Stimulated activated naive CD8-positive, alpha-beta T cell treated with anti-CD3 and anti-CD28 coated beads, Interleukin-15, Interleukin-2, amounts not matched to agents 100 U/mL and 50 U/mL, for 24 hours (primary cell): ENCODE data around the gene ARL3.
"Not testable (repeated sequence)": the region's sequence is repeated elsewhere in the genome, so short reads cannot be mapped to it uniquely, and the experiment has no call there.

Experiments
- ATAC-seq: fragments of 150-1000 bp; cut with Tn5 transposase; one replicate; pipeline ENCODE4 v1.10.0; 2021
- DNase-seq: peaks from one replicate; pipeline ENCODE4 v3.0.0; 2021

Gene ARL3

DNA sequence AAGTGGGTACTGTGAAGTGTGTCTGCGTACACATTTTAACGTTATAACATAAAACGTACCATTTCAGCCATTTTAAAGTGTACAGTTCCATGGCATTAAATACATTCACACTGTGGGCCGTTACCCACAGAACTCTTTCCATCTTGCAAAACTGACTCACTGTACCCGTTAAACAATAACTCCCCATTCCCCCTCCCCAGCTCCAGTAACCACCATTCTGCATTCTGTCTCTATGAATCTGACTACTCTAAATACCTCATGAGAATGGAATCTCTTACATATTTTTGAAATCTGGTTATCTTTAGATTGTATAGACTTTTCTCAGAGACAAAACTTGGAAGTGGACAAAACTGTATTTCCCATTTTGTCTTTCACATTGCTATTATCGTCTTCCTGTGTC, 9.3 kb downstream of the ARL3 start:
- DNase-seq, result no peak
- ATAC-seq, result peak; percentile 81

DNA sequence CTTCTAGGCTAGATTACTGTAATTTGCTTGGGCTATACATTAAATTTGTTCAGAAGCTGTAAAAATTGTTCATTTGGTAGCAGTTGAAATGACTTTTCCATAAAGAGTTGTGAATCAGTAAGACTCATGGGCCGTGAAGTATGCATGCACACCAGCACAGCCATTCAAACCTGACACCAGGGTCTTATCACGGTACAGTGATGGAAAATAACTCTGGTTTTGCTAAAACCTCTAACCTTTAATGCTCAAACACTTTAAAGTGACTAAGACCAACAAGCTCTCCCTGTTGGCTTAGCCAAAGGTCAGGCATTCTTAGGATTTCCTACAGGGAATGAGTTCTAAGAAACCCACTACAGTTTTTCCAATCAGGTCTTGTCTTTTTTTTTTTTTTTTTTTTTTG, 11.5 kb downstream of the ARL3 start:
- DNase-seq (peak; percentile 19), ATAC-seq (peak; percentile 89)

DNA sequence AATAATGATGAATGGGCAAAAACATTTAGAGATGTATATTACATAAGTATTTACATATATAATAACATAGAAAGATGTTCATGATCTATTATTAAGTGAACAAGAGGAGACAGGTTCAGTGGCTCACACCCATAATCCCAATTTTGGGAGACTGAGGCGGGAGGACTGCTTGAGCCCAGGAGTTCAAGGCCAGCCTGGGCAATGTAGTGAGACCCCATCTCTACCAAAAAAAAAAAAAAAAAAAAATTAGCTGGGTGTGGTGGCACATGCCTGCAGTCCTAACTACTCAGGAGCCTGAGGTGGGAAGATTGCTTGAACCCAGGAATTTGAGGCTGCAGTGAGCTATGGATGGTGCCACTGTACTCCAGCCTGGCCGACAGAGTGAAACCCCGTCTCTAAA, 12.4 kb downstream of the ARL3 start:
- ATAC-seq (no peak), DNase-seq (no peak)

DNA sequence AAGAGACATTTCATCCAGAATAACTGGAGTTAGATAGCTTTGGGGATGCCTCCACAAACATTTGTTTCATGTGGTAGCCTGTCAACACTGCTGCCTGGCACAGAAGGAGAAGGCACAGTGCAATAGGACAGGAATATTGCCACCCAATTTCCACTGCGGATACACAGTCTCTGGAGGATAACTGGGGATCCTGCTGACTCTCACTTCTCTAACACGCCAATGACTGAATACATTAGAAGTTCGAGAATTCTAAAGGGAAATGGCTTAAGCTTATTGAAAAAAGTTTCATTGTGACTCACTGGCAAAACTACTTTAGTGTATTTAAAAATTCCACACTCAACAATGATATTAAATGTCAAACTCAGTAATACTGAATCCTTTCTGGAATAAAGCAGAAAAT, 12.9 kb downstream of the ARL3 start:
- no peak for ATAC-seq
- DNase-seq, result no peak

DNA sequence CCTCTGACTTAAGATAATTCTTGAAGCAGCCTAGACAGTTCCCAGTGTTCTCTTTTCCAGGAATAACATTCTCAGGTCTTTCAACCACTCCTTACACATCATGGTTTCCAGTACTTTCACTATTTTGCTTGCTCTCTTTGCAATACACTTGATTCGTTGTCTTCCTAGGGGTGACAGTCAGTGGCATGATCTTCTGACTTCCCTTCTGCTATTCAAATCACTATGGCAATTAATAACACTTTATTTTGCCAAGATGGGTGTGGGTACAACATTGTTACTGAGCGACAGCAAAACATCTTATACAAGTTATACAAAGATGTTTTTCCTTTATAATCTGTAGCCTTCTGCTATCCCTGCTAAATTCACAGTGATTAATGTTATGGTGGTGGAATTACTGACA, 15.3 kb downstream of the ARL3 start:
- no peak for ATAC-seq
- DNase-seq, result no peak

DNA sequence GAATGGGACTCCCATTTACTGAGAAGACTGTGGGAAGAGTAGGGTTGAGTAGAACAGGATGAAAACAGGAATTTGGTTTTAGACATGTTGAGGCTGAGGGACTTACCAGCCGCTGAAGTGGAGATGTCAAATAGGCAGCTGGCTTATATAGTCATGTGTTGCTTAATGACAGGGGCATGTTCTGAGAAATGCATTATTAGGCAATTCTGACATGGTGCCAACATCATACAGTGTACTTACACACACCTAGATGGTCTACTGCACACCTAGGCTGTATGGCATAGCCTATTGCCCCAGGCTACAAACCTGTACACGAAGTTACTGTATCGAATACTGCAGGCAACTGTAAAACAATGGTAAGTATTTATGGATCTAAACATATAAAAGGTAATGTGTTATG, 17.5 kb downstream of the ARL3 start:
- no peak for ATAC-seq
- no peak for DNase-seq

DNA sequence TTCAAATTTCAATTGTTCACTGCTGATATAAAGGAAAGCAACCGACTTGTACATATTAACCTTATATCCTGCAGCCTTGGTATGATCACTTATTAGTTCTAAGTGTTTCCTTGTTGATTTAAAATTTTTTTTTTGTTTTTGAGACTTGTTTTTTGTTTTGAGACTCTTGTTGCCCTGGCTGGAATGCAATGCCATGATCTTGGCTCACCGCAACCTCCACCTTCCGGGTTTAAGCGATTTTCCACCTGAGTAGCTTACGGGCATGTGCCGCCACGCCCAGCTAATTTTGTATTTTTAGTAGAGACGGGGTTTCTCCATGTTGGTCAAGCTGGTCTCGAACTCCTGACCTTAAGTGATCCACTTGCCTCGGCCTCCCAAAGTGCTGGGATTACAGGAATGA, 18.8 kb downstream of the ARL3 start:
- not testable (repeated sequence) for ATAC-seq

DNA sequence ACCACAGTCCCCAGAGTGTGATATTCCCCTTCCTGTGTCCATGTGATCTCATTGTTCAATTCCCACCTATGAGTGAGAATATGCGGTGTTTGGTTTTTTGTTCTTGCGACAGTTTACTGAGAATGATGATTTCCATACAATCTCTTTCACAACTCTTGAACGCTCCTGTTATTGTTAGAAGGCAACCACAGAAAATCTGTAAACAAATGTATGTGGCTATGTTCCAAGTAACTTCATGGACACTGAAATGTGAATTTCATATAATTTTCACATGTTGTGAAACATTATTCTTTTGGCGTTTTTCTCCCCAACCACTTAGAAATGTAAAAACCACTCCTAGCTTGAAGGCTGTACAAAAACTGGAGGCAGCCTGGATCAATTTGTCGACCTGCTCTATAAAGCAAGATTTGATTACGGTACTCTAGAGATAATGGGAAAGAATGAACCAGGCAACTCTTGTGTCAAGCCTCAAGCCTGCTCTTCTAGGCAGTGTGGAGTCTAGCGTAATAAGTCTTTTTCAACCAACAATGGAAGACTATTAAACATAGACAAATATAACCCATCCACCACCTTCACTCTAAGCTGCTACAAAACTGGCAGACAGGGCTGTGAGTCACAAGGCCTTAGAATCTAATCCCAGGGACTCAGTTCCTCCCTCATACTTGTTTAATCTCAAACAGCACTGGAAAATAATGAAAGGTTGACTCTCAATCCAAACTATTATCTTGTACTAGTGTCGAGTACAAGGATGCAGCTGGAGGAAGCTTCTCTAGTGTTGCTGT, 22.7 kb downstream of the ARL3 start:
- no peak for ATAC-seq
- no peak for DNase-seq

More for the DNA sequence above, 18.8 kb downstream of the ARL3 start:
- not testable (repeated sequence) for DNase-seq

DNA sequence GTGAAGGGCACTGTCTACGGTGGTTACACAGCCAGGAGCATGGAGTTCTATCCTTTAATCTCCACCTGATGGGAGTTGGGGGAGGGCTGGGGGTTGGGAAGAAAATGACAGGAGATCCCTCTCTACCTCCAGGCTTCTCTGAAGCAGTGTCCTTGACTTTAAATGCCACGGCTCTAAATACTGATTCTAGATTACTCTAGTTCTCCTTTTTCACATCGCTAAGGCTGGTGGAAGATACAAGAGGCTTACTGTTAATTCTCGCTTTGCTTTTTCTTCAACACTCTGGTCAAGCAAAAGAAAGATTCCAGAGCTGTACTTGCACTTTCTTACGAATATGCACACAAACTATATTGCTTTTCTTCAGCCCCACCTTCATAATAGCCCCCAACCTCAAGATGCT, 30.5 kb downstream of the ARL3 start:
- DNase-seq (no peak), ATAC-seq (no peak)

DNA sequence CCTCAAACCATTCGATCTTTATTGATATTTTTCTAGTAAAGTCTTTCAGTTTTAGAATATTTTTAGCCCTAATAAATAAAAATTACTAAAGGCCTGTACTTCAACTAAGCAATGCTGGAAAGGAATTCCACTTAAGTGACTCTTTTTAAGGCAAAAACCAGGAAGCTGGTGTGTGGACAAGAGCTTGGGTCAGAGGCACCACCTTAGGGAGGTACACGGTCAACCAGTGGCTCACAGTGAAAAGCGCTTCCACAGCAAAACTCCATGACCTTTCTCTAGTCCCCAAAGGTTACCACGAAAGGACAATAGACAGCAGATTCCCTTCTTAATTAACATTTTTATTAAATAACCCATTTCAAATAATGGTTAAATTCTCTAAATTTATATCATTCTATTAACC, 31.2 kb downstream of the ARL3 start:
- ATAC-seq, result no peak
- DNase-seq, result no peak

DNA sequence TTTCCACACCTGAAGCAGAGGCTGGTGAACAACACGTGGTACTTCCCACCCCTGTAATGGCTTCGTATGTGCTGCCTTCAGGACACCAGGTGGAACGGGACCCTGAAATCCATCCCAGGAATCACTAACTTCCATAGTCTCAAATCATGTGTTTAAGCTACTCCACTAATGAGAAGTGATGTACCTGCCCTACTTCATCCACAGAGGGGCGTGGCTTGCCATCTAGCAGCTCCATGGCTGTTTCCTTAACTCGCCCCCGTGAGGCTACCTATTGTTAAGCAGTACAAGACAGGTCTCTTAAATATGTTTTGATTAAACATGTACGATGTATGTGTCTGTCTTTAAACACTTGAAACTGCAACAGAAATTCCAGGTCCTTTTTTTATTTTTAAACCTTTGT, 31.8 kb downstream of the ARL3 start:
- no peak for ATAC-seq
- DNase-seq, result no peak

DNA sequence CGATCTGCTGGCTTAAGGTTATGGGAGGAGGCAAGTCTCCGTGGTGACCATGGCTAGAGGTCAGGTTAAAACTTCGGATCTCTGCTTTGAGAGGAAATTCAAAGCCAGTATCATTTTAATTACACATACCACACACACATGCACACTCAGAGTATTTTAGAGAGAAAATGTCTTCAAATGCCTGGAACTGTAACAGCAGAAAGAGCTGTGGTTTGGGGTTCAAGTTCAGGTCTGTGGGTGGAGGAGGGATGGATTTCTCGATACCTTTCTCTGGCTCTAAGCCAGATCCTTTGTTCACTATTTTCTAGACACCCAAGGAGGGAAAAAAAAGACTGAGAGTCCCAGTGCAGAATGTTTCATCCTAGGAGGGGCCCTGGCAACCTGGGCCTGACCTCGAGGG, 32.5 kb downstream of the ARL3 start:
- peak; percentile 26 for ATAC-seq

DNA sequence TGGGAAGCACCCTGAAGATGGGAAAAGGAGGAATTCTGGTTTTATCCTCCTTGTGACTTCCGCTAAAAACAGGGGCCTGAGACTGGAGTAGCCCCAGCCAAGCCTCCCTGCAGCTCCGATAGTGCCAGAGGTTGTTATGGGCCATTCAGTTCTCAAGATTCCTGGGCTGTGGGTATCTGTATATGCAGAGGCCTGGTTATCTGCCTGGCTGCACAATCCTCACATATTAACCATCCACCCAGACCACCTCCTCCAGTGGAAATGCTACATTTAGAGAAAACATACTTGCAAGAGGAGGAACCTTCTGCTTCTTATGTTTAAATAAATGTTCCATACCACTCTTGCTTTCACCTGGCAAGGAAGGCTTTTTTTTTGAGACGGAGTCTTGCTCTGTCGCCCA, 34.6 kb downstream of the ARL3 start:
- no peak for ATAC-seq

More for the DNA sequence above, 32.5 kb downstream of the ARL3 start:
- DNase-seq, result no peak

DNA sequence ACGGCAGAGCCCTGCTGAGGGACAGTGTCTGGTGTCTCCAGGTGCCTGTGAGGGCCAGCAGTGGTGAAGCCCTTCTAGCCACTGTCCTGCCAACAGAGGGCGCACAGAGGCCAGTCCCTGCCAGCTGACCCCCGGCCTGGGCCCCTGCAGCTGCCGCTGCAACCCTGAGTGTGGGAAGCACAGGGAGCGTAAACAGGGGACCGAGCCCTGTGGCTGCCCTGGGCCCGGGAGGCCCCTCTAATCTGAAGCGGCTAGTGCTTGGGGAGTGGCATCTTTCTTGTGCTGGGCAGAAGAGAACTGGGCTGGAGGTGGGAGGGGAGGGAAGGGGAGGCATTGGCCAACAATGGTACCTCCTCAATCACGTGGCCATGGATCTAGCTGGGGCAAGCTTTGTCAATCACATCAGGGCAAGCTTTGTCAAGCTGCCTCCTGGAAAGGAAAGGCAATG, 35.3 kb downstream of the ARL3 start:
- ATAC-seq (peak; percentile 41), DNase-seq (peak; percentile 62)

More for the DNA sequence above, 34.6 kb downstream of the ARL3 start:
- DNase-seq, result no peak

DNA sequence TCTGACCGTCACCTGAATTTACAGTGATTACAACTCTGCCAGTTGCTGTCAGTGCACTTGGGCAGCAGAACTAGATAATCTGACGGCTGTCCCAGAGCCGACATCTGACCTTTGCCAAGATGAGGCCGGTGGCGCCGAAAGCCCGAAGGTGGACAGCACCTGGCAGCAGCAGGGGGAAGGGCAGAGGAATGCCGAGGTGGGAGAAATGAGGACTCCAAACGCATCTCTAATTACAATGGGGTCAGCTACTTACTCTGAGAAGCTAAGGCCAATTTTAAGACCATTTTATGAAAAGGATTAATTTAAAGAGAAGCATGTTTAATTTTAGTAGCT, 36.2 kb downstream of the ARL3 start:
- ATAC-seq (no peak), DNase-seq (no peak)

DNA sequence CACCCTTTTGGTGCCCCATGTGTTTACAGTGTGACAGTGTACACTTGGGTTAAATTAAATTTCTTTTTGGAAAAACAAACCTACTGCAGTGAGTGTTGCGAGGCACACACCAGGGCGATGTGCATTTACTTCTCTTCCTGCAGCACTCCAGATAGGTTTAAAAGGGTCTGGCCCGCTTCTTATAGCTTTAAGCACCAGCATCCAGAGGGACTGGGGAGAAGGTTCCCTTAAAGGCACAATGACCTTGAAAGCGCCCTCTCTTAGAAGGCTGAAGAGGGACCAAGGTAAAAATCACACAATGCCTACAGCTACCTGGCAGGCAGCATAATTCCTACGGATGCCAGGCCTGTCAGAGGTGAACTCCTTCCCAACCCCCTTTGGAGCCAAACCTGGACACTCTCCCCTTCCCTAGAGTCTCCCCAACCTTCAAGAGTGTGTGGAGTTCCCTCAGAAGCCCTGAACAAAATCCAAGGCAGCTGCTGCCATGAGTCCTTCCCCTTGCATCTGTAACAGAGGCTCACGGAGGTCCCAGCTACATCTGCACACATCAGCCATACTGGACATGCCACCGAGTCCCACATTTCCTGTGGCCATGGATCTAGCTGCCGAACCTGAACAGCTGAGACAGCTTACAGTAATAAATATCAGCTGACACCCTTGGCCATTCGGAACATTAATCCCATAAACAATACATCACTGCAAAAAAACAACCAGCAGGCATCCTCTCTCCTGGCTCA, 36.7 kb downstream of the ARL3 start:
- DNase-seq (no peak), ATAC-seq (no peak)

DNA sequence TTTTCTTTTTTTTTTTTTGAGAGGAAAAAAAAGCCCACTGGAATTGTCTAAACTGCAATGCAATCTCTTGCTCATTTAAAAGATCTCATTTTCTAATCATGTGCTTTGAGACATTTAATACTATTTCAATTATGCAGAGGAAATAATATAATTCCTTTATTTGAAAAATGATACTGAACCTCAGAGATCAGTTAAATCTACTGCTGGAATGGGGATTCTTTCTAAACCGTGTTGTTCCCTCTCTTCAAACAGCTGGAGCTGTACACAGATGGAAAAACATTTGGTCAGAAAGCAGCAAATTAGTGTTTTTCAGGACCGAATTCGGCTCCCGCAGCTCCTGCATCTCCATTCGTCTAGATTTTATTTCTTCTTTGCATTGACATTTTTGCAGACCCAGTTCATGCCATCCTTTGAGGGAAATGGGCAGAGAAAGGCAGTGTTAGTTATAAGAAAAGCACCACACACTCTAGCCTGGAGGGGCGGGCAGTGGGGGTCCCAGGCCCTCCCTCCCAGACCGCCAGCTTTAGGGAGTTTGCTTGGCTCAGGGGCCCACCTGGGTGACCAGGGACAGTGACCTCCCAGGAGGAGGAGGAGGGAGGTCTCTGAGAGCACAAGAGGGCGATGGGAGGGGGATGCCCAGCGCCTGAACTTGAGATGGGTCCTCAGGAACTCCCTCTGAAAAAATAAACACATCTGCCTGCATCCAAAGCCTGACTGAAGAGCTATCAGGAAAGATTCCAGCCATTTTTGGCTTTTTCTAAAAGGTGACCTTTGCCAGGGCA, 37.5 kb downstream of the ARL3 start:
- DNase-seq (no peak), ATAC-seq (no peak)

DNA sequence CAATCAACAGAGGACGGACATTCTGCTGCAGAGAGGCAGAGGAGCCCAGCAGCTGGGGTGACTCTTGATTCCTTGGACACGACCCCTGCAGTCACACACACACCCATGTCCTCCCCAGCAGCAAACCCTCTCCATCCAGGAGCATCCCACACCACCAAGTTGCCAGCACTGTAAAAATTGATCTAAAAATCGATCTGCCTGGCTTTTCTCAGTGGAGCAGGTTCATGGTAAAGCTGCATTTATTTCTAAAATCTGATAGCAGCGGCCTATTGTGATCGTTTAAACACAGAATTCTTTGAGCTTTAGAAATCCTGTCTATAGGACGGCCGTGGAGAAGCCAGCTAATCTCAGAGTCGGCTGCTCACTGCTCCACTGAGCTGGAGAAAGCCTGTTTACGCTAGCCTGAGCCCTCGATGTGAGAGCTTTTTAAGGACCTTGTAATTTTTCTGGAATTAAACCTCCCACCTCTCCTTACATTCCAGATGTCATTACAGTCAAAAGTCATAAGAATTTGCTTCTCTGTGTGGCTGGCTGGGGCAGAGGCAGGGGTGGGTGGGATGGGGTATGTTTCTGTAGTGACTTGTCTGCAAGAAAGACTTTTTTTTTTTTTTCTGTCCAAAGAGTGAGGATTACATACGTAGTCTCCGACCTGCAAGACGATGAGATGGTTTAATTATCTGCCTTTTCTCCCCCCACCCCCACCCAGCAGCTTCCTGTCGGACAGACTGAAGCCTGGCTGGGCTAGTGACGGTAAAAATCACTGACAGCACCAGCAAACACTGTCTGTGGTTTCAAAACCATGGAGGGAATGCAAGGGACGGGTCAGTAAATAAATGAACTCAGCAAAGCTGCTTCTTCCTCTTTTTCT, 38.3 kb downstream of the ARL3 start:
- DNase-seq, result no peak
- no peak for ATAC-seq

DNA sequence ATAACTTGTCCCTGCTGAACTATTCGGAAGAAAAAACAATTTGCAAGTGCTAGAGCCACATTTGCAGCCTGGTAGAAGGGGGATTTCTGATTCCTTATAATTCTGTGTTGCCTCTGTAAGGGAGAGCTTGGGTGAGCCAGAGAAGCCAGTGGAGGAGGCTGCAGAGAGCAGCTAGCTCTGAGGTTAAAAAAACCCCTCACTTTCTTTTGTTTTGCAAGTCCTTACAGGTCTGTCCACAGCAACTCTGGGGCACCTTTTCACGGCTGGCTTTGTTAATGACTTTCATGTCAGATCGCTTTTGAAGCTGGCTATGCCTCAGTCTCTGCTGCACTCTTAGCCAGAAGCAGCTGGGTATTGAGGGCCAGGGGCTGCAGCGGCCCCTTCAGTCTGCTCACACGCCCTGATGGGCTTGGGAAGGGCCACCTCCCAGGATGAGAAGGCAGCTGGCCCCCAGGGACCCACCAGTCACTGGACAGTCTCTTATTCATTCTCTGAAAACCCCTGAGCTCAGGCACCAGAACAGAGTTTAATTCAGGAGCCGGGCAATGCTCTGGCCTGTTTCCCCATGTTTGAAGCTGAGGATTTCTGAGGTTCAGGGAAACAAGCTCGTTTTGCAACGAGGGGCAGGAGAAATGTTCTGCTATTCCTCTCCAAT, 39.1 kb downstream of the ARL3 start:
- ATAC-seq (no peak), DNase-seq (no peak)

DNA sequence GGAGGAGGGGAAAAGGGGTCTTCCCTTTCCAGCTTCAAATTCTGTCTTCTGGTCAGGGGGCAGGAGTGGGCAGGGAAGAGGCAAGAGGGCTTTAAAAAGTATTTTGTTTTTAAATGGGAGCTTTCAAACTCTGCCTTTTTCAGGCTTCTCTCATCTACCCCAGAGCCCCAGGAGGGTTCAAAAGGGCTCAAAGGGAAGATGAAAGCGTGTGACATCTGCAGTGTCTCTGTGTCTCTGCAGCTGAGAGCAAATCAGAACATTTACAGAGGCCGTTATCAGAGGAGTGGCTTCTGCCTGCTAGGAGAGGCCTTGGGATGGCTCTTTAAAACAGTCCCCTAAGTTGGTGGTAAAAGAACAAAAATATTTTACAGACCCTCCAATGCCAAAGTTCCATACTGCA, 39.6 kb downstream of the ARL3 start:
- ATAC-seq, result no peak
- DNase-seq, result no peak

DNA sequence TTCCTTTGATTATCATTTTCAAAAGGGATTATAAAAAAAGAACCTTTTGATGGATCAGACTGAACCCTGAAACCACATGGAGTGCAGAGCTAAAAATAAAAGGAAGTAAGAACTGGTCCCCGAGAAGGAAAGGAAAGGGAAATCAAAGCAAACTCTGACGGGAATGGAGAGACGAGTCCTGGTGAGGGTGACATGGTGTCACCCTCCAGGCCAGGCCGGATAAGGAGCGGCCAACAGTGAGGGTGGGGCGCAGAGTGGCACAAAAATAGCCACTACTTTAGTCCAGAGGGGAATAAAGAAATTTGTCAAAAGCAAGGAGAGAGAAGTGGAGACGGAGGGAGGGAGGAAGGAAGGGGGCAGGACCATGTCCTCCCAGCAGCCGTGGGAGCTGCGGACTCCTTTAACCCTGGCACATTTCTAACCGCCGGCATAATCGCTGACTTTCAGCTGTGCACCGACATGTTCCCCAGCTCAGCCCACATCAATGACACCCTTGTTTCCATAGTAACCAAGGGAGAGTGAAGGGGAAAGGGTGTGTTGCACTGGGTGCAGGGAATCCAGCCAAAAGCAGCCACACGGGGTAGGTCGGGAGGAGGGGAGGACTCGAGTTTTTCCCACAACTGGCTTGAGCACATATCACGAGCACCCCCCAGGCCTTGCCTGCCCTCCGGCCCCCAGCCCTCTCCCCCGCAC, 40.2 kb downstream of the ARL3 start:
- peak; percentile 91 for ATAC-seq
- peak; percentile 77 for DNase-seq
